Measurements from ENCODE around the gene KCNMA1. TPM values are rescaled to one million over a fixed set of nuclear protein-coding genes. Genes with fewer than 3 reads are reported as not detected.

KCNMA1 gene
- total RNA-seq, 1 experiment from 2014 or later = 0.45 TPM

- Mint-ChIP-seq H3K36me3 (ENCODE audit: insufficient read depth, unreplicated experiment) (no peaks in the 10 kb centered on the region), H3K9me3 (ENCODE audit: low read depth, unreplicated experiment) (no peaks in the 10 kb centered on the region), H3K4me3 (ENCODE audit: low read depth, unreplicated experiment) (no peak overlapping the region), H3K27ac (ENCODE audit: unreplicated experiment) (no peak overlapping the region), H3K4me1 (ENCODE audit: low read depth, unreplicated experiment) (no peaks in the 10 kb centered on the region), H3K27me3 (ENCODE audit: unreplicated experiment) (peaks cover 5% of the 10 kb centered on the region)
- DNase-seq = no peak
- intact Hi-C loops (cut with micrococcal nuclease; ENCODE audit: unreplicated experiment) = no loop called here
- no TSS peak for BruUV-seq (replicated peaks)
- TF ChIP-seq, protein P1, sequence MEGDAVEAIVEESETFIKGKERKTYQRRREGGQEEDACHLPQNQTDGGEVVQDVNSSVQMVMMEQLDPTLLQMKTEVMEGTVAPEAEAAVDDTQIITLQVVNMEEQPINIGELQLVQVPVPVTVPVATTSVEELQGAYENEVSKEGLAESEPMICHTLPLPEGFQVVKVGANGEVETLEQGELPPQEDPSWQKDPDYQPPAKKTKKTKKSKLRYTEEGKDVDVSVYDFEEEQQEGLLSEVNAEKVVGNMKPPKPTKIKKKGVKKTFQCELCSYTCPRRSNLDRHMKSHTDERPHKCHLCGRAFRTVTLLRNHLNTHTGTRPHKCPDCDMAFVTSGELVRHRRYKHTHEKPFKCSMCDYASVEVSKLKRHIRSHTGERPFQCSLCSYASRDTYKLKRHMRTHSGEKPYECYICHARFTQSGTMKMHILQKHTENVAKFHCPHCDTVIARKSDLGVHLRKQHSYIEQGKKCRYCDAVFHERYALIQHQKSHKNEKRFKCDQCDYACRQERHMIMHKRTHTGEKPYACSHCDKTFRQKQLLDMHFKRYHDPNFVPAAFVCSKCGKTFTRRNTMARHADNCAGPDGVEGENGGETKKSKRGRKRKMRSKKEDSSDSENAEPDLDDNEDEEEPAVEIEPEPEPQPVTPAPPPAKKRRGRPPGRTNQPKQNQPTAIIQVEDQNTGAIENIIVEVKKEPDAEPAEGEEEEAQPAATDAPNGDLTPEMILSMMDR (IDR thresholded peaks at IDR 0.05; ENCODE audit: unreplicated experiment) = no peak
- CTCF ChIA-PET = no interaction called here
Measured at GRCh38 chr10:77212632-77213031, 425.0 kb downstream of the KCNMA1 start.

DNA sequence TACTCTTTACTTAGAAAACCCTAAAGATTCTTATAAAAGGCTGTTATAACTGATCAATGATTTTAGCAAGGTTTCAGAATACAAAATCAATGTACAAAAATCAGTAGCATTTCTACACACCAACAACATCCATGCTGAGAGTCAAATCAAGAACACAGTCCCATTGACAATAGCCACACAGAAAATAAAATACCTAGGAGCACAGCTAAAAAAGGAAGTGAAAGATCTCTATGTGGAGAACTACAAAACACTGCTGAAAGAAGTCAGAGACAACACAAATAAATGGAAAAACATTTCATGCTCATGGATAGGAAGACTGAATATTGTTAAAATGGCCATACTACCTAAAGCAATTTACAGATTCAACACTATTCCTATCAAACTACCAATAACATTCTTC is 427.0 kb downstream of the KCNMA1 start:
- no TSS peak for BruUV-seq (replicated peaks)
- intact Hi-C loops (cut with micrococcal nuclease; ENCODE audit: unreplicated experiment) = no loop called here
- CTCF ChIA-PET = no interaction called here
- H3K36me3 Mint-ChIP-seq (ENCODE audit: insufficient read depth, unreplicated experiment) = no peaks in the 10 kb centered on the region
- H3K4me1 Mint-ChIP-seq (ENCODE audit: low read depth, unreplicated experiment) = no peaks in the 10 kb centered on the region
- no peaks in the 10 kb centered on the region for H3K9me3 Mint-ChIP-seq (ENCODE audit: low read depth, unreplicated experiment)
- DNase-seq = no peak
- TF ChIP-seq, protein P1 (IDR thresholded peaks at IDR 0.05; ENCODE audit: unreplicated experiment) = no peak
- H3K27ac Mint-ChIP-seq (ENCODE audit: unreplicated experiment) = no peak overlapping the region
- H3K27me3 Mint-ChIP-seq (ENCODE audit: unreplicated experiment) = peaks cover 13% of the 10 kb centered on the region
- no peak overlapping the region for H3K4me3 Mint-ChIP-seq (ENCODE audit: low read depth, unreplicated experiment)

GRCh38 chr10:77208684-77209256 is 428.8 kb downstream of the KCNMA1 start:
- TF ChIP-seq, protein P1 (IDR thresholded peaks at IDR 0.05; ENCODE audit: unreplicated experiment) = no peak
- CTCF ChIA-PET = no interaction called here
- DNase-seq = no peak
- Mint-ChIP-seq H3K27ac (ENCODE audit: unreplicated experiment) (no peak overlapping the region), H3K4me1 (ENCODE audit: low read depth, unreplicated experiment) (no peaks in the 10 kb centered on the region), H3K27me3 (ENCODE audit: unreplicated experiment) (peaks cover 15% of the 10 kb centered on the region), H3K36me3 (ENCODE audit: insufficient read depth, unreplicated experiment) (no peaks in the 10 kb centered on the region), H3K4me3 (ENCODE audit: low read depth, unreplicated experiment) (no peak overlapping the region), H3K9me3 (ENCODE audit: low read depth, unreplicated experiment) (peaks cover 3% of the 10 kb centered on the region)
- no TSS peak for BruUV-seq (replicated peaks)
- intact Hi-C loops (cut with micrococcal nuclease; ENCODE audit: unreplicated experiment) = no loop called here

GRCh38 chr10:77207828-77208185 is 429.8 kb downstream of the KCNMA1 start:
- Mint-ChIP-seq H3K4me1 (ENCODE audit: low read depth, unreplicated experiment) (no peaks in the 10 kb centered on the region), H3K27ac (ENCODE audit: unreplicated experiment) (no peak overlapping the region), H3K27me3 (ENCODE audit: unreplicated experiment) (peaks cover 25% of the 10 kb centered on the region), H3K36me3 (ENCODE audit: insufficient read depth, unreplicated experiment) (no peaks in the 10 kb centered on the region), H3K9me3 (ENCODE audit: low read depth, unreplicated experiment) (peaks cover 3% of the 10 kb centered on the region), H3K4me3 (ENCODE audit: low read depth, unreplicated experiment) (no peak overlapping the region)
- no TSS peak for BruUV-seq (replicated peaks)
- TF ChIP-seq, protein P1 (IDR thresholded peaks at IDR 0.05; ENCODE audit: unreplicated experiment) = no peak
- intact Hi-C loops (cut with micrococcal nuclease; ENCODE audit: unreplicated experiment) = no loop called here
- CTCF ChIA-PET = no interaction called here
- DNase-seq = no peak
